GM12878 (cell line): ENCODE results near the gene CCDC178. TPM values are rescaled to one million over a fixed set of nuclear protein-coding genes. Genes with fewer than 3 reads are reported as not detected.

ENCODE experiments used
- ATAC-seq: fragments of 200-7000 bp; cut with Tn5 transposase; 3 replicates; pipeline ENCODE4 v1.9.1; 2020; ENCODE audit warnings: mild to moderate bottlenecking, moderate library complexity
- BruUV-seq: library from RNA; stranded (reverse); fragments of 400-500 nt; replicated peaks from 2 replicates; lab custom pipeline; 2021; lab: Mats Ljungman, UMichigan
- CTCF ChIA-PET: fragments of 300-600 bp; sonication (Branson Sonifier 250); formaldehyde crosslinking; extraction: SDS; loops from one replicate; lab custom pipeline; 2021; ENCODE audit warnings: inconsistent platforms; lab: Yijun Ruan, JAX
- POLR2A ChIA-PET: fragments of 350-600 bp; formaldehyde crosslinking; extraction: SDS; loops from one replicate; lab custom pipeline; 2021; ENCODE audit warnings: inconsistent platforms; lab: Charles Lee
- RAD21 ChIA-PET: fragments of 300-600 bp; sonication (Branson Sonifier 250); formaldehyde crosslinking; loops from one replicate; lab custom pipeline; 2023; ENCODE audit warnings: antibody characterized with exemption; ENCODE audit not compliant: unreplicated experiment; lab: Charles Lee
- SMC1A ChIA-PET: fragments of 300-600 bp; sonication (Branson Sonifier 250); formaldehyde crosslinking; loops from one replicate; lab custom pipeline; 2023; ENCODE audit not compliant: unreplicated experiment, uncharacterized antibody; lab: Charles Lee
- DNase-seq: peaks from one replicate; pipeline ENCODE4 v3.0.0-alpha.2; 2011; ENCODE audit warnings: low read depth, low spot score
- FAIRE-seq: peaks from 3 replicates; lab custom pipeline; 2011; peaks lifted over from hg19 to GRCh38; lab: Jason Lieb, UNC
- H2AFZ ChIP-seq: 2 replicates; pipeline ENCODE4 v1.6.0; 2011; ENCODE audit warnings: low read depth, low read length, control low read depth; ENCODE audit not compliant: control insufficient read depth
- H3K27ac ChIP-seq: 2 replicates; pipeline ENCODE4 v1.5.1; 2011; ENCODE audit warnings: control low read depth; ENCODE audit not compliant: control insufficient read depth, insufficient read depth
- H3K27me3 ChIP-seq, 2 experiments: replicated peaks in 1 of 2; 2 replicates each; pipeline versions ENCODE4 v1.6.0 to v1.6.1; 2011; ENCODE audit warnings: low read length in 1 of 2; ENCODE audit not compliant: control insufficient read depth in 2 of 2, insufficient read depth in 2 of 2
- H3K36me3 ChIP-seq, 2 experiments: 2 replicates each; pipeline ENCODE4 v1.5.1; 2011; ENCODE audit warnings: low read length in 1 of 2; ENCODE audit not compliant: control insufficient read depth in 2 of 2, insufficient read depth in 2 of 2
- H3K4me1 ChIP-seq: 2 replicates; pipeline ENCODE4 v1.6.1; 2011; ENCODE audit warnings: mild to moderate bottlenecking, low read length, moderate library complexity, mixed read lengths; ENCODE audit not compliant: control insufficient read depth, insufficient read depth
- H3K4me2 ChIP-seq: 2 replicates; pipeline ENCODE4 v1.6.0; 2011; ENCODE audit warnings: control low read depth; ENCODE audit not compliant: control insufficient read depth, insufficient read depth
- H3K4me3 ChIP-seq: fragments of 200-600 bp; sonication (generic); 2 replicates; pipeline ENCODE4 v1.5.1; 2016
- H3K79me2 ChIP-seq: 2 replicates; pipeline ENCODE4 v1.6.0; 2011; ENCODE audit warnings: low read length; ENCODE audit not compliant: control insufficient read depth, insufficient read depth
- H3K9ac ChIP-seq: 2 replicates; pipeline ENCODE4 v1.8.0; 2011; ENCODE audit warnings: low read length, control low read depth, mixed read lengths; ENCODE audit not compliant: control insufficient read depth, insufficient read depth
- H3K9me3 ChIP-seq: replicated peaks from 3 replicates; pipeline ENCODE4 v1.5.1; 2011; ENCODE audit warnings: mild to moderate bottlenecking, low read length; ENCODE audit not compliant: control insufficient read depth, insufficient read depth
- H4K20me1 ChIP-seq: 2 replicates; pipeline ENCODE4 v1.6.0; 2011; ENCODE audit not compliant: control insufficient read depth, insufficient read depth
- IKZF2 ChIP-seq, 2 experiments: fragments of 450-650 bp; IDR thresholded peaks; 2 replicates each; pipeline ENCODE4 v1.6.1; 2017; ENCODE audit warnings: mild to moderate bottlenecking in 2 of 2, moderate library complexity in 2 of 2
- NR2C1 ChIP-seq: fragments of 450-650 bp; IDR thresholded peaks from 2 replicates; pipeline ENCODE4 v1.6.1; 2017; ENCODE audit warnings: antibody characterized with exemption, mild to moderate bottlenecking, moderate library complexity
- RELB ChIP-seq: fragments of 450-650 bp; IDR thresholded peaks from 2 replicates; pipeline ENCODE4 v1.6.1; 2017; ENCODE audit warnings: low read depth, mild to moderate bottlenecking, moderate library complexity
- ZSCAN29 ChIP-seq: fragments of 450-650 bp; IDR thresholded peaks from 2 replicates; pipeline ENCODE4 v1.6.1; 2017; ENCODE audit warnings: mild to moderate bottlenecking, moderate library complexity
- ZZZ3 ChIP-seq: IDR thresholded peaks from 2 replicates; pipeline ENCODE4 v1.6.1; 2011; ENCODE audit warnings: low read depth; ENCODE audit not compliant: control insufficient read depth, insufficient read length
- WGBS: methylation state at CpG from one replicate; pipeline ENCODE4 v1.1.6; 2016; ENCODE audit warnings: low lambda C conversion rate; ENCODE audit not compliant: insufficient replicate concordance, insufficient coverage; ENCODE audit errors: missing lambda C conversion rate; 5-methylcytosine and 5-hydroxymethylcytosine counted together
- in situ Hi-C: fragments of 300-500 bp; cut with MboI; formaldehyde crosslinking; loops from 9 replicates; pipeline ENCODE4 v1.14.3; 2018; ENCODE audit warnings: mixed read lengths
- intact Hi-C: fragments of 100-400 bp; cut with micrococcal nuclease; formaldehyde crosslinking; loops from one replicate; pipeline ENCODE4 v1.14.2; 2022; ENCODE audit not compliant: unreplicated experiment
- polyA plus RNA-seq, 11 experiments: library from polyadenylated mRNA; depleted of rRNA in 4 of 11; unstranded in 6 of 11; stranded (reverse) in 5 of 11; fragments of >200 nt; fragmentation: Nextera tagmentation in 4 of 11; fragmentation: Illumina TruSeq in 1 of 11; extraction: Ambion mirVana in 4 of 11; extraction: Trizol in 1 of 11; gene quantifications; 1 replicate in 1 of 11; 2 replicates in 10 of 11; pipeline versions ENCODE4 v1.2.1 to v1.2.3, GENCODE V29; 2011 to 2016; ENCODE audit warnings: inconsistent platforms in 2 of 11, missing spikeins in 2 of 11, low read depth in 1 of 11
- total RNA-seq, 4 experiments: library from RNA; depleted of rRNA in 3 of 4; stranded (reverse); fragments of >200 nt in 3 of 4; fragmentation: Illumina TruSeq in 1 of 4; extraction: Trizol in 1 of 4; gene quantifications; 2 replicates each; pipeline versions ENCODE4 v1.2.1 to v1.2.3, GENCODE V29; 2013 to 2021
- TF ChIP-seq, protein P1 (sequence below), 3 experiments: IDR thresholded peaks in 2 of 3; conservative IDR thresholded peaks in 1 of 3; 2 replicates each; pipeline ENCODE4 v1.5.1; 2011; ENCODE audit warnings: low read depth in 3 of 3, low read length in 3 of 3, mild to moderate bottlenecking in 3 of 3, control low read depth in 2 of 3, moderate library complexity in 2 of 3, inconsistent platforms in 1 of 3, mixed read lengths in 1 of 3; ENCODE audit not compliant: control insufficient read depth in 2 of 3, insufficient read depth in 1 of 3; ENCODE audit errors: extremely low read depth in 1 of 3
- TF ChIP-seq, protein P2 (sequence below): fragments of 450-650 bp; formaldehyde crosslinking; IDR thresholded peaks from 2 replicates; pipeline ENCODE4 v1.5.0; 2022; ENCODE audit warnings: mild to moderate bottlenecking, missing genetic modification characterization

The CCDC178 gene
- total and polyA plus RNA-seq, 10 of the 15 experiments (the other 5 are each of a cell fraction or from before 2014, with no cell fraction given) = 0.04 TPM; not detected in 9

GRCh38 chr18:32893915-32894314 is 546.6 kb downstream of the CCDC178 start:
- ATAC-seq (no peak), DNase-seq (no peak)
- Histone ChIP-seq H3K27me3 (no peaks in the 10 kb centered on the region), H3K27ac (no peak overlapping the region)
- ChIA-PET SMC1A (no interaction called here), RAD21 (no interaction called here), POLR2A (no interaction called here)
- in situ Hi-C loops = no loop called here
- TF ChIP-seq, protein P1, sequence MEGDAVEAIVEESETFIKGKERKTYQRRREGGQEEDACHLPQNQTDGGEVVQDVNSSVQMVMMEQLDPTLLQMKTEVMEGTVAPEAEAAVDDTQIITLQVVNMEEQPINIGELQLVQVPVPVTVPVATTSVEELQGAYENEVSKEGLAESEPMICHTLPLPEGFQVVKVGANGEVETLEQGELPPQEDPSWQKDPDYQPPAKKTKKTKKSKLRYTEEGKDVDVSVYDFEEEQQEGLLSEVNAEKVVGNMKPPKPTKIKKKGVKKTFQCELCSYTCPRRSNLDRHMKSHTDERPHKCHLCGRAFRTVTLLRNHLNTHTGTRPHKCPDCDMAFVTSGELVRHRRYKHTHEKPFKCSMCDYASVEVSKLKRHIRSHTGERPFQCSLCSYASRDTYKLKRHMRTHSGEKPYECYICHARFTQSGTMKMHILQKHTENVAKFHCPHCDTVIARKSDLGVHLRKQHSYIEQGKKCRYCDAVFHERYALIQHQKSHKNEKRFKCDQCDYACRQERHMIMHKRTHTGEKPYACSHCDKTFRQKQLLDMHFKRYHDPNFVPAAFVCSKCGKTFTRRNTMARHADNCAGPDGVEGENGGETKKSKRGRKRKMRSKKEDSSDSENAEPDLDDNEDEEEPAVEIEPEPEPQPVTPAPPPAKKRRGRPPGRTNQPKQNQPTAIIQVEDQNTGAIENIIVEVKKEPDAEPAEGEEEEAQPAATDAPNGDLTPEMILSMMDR (IDR thresholded peaks at IDR 0.05 in 2 of 3, conservative IDR thresholded peaks at IDR 0.05 in 1 of 3; ENCODE audit: control insufficient read depth in 2 of 3, extremely low read depth in 1 of 3, insufficient read depth in 1 of 3, low read depth in 3 of 3, low read length in 3 of 3) = peak in 2 of 3 experiments; percentile 12 to 14; a peak in 1 of 6 replicates
- no peak for TF ChIP-seq IKZF2 (IDR thresholded peaks at IDR 0.05)
- TF ChIP-seq ZSCAN29 = no peak
- TF ChIP-seq, protein P2, sequence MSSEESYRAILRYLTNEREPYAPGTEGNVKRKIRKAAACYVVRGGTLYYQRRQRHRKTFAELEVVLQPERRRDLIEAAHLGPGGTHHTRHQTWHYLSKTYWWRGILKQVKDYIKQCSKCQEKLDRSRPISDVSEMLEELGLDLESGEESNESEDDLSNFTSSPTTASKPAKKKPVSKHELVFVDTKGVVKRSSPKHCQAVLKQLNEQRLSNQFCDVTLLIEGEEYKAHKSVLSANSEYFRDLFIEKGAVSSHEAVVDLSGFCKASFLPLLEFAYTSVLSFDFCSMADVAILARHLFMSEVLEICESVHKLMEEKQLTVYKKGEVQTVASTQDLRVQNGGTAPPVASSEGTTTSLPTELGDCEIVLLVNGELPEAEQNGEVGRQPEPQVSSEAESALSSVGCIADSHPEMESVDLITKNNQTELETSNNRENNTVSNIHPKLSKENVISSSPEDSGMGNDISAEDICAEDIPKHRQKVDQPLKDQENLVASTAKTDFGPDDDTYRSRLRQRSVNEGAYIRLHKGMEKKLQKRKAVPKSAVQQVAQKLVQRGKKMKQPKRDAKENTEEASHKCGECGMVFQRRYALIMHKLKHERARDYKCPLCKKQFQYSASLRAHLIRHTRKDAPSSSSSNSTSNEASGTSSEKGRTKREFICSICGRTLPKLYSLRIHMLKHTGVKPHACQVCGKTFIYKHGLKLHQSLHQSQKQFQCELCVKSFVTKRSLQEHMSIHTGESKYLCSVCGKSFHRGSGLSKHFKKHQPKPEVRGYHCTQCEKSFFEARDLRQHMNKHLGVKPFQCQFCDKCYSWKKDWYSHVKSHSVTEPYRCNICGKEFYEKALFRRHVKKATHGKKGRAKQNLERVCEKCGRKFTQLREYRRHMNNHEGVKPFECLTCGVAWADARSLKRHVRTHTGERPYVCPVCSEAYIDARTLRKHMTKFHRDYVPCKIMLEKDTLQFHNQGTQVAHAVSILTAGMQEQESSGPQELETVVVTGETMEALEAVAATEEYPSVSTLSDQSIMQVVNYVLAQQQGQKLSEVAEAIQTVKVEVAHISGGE = no peak
- no peak for TF ChIP-seq ZZZ3
- no peak for TF ChIP-seq RELB
- TF ChIP-seq NR2C1 = no peak
- TF ChIP-seq, all 136 proteins: peak for 1
- intact Hi-C loops = loop anchor here (5.0 kb wide), 1 partner anchor 48 kb away; no protein-coding TSS in a partner anchor
- CTCF ChIA-PET = no interaction called here
- Histone ChIP-seq H4K20me1 (no peaks in the 10 kb centered on the region), H3K79me2 (no peaks in the 10 kb centered on the region), H3K4me1 (no peaks in the 10 kb centered on the region), H3K9ac (no peak overlapping the region), H3K36me3 (no peaks in the 10 kb centered on the region), H2AFZ (no peak overlapping the region), H3K4me2 (no peak overlapping the region), H3K4me3 (no peak overlapping the region), H3K9me3 (no peaks in the 10 kb centered on the region; the same call in 2 of the 3 replicates)
- no peak for FAIRE-seq
- BruUV-seq = no TSS peak
- WGBS = 42% methylated on average over 7 of the region's 7 CpGs
